ENCODE data around the gene GPR37L1. TPM values are rescaled to one million over a fixed set of nuclear protein-coding genes. Genes with fewer than 3 reads are reported as not detected.

The GPR37L1 gene
- polyA plus RNA-seq, 1 donor from 2014 or later, result not detected

DNA sequence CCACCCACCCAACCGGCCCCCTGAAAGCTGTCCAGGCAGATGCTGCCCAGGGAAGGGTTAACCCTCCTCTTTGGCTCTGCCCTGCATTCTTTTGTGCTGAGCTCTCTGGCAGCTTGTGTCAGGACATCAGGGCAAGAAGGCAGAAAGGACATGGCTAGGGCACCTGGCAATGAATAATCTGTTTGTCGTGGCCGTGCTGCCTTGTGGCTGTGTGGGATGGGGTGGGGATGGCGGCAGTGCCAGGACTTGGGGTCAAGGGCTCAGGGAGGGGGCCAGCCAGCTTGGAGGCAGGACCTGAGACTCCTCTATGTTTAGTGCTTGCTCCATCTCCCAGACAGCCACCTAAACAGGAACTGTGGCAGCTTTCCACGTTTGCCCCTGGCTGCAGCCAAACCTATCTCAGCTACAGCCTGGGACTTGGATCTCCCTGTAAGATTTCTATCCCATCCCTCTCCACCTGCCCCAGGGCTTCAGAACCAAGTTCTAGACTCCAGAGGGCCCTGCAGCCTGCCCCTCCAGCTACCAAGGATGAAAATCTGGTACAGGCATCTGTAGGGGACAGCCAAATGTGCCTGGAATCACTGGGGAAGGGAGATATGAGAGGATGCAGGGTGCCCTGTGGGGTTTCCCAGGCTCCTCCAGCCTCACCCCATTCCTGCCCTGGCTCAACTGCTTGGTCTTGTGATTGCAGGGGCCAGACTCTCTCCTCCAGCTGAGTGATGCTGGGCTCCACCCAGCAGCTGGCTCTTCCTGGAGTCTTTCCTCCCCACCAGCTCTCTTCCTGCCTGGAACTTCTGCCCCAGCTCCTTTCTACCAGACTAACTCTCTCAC lies 9.6 kb upstream of the GPR37L1 start:
- Histone ChIP-seq H3K4me3 (ENCODE audit: low read length) (no peak overlapping the region), H3K9me3 (ENCODE audit: low read length) (no peaks in the 10 kb centered on the region), H2AFZ (ENCODE audit: low read depth, low read length) (no peak overlapping the region), H3K9me2 (ENCODE audit: insufficient read depth, low read length) (no peaks in the 10 kb centered on the region), H3K27me3 (ENCODE audit: insufficient read depth, low read depth, low read length) (no peaks in the 10 kb centered on the region), H3K4me2 (ENCODE audit: low read length) (no peak overlapping the region), H3K79me2 (replicated peaks; ENCODE audit: insufficient read depth, low read length) (no peaks in the 10 kb centered on the region), H4K20me1 (ENCODE audit: insufficient read depth) (no peaks in the 10 kb centered on the region), H3K36me3 (ENCODE audit: insufficient read depth, low read length) (no peaks in the 10 kb centered on the region), H3K27ac (ENCODE audit: low read length) (no peak overlapping the region), H3K9ac (ENCODE audit: low read length) (no peak overlapping the region), H3F3A (ENCODE audit: insufficient read depth, low read length, poor library complexity, severe bottlenecking) (no peaks in the 10 kb centered on the region)
- TF ChIP-seq EP300 (conservative IDR thresholded peaks at IDR 0.05; ENCODE audit: poor library complexity, severe bottlenecking) (no peak), SMC3 (conservative IDR thresholded peaks at IDR 0.05; ENCODE audit: poor library complexity) (no peak), RAD21 (conservative IDR thresholded peaks at IDR 0.05) (no peak), POLR2AphosphoS5 (IDR thresholded peaks at IDR 0.05) (no peak), MXI1 (conservative IDR thresholded peaks at IDR 0.05; ENCODE audit: poor library complexity, severe bottlenecking) (no peak), TAF1 (IDR thresholded peaks at IDR 0.05; ENCODE audit: low read depth) (no peak), EZH2 (IDR thresholded peaks at IDR 0.05; ENCODE audit: borderline replicate concordance, insufficient read depth, low read length, poor library complexity, severe bottlenecking) (no peak)
- TF ChIP-seq, protein P1, sequence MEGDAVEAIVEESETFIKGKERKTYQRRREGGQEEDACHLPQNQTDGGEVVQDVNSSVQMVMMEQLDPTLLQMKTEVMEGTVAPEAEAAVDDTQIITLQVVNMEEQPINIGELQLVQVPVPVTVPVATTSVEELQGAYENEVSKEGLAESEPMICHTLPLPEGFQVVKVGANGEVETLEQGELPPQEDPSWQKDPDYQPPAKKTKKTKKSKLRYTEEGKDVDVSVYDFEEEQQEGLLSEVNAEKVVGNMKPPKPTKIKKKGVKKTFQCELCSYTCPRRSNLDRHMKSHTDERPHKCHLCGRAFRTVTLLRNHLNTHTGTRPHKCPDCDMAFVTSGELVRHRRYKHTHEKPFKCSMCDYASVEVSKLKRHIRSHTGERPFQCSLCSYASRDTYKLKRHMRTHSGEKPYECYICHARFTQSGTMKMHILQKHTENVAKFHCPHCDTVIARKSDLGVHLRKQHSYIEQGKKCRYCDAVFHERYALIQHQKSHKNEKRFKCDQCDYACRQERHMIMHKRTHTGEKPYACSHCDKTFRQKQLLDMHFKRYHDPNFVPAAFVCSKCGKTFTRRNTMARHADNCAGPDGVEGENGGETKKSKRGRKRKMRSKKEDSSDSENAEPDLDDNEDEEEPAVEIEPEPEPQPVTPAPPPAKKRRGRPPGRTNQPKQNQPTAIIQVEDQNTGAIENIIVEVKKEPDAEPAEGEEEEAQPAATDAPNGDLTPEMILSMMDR (IDR thresholded peaks at IDR 0.05; ENCODE audit: poor library complexity, severe bottlenecking), result no peak
- TF ChIP-seq, protein P2, sequence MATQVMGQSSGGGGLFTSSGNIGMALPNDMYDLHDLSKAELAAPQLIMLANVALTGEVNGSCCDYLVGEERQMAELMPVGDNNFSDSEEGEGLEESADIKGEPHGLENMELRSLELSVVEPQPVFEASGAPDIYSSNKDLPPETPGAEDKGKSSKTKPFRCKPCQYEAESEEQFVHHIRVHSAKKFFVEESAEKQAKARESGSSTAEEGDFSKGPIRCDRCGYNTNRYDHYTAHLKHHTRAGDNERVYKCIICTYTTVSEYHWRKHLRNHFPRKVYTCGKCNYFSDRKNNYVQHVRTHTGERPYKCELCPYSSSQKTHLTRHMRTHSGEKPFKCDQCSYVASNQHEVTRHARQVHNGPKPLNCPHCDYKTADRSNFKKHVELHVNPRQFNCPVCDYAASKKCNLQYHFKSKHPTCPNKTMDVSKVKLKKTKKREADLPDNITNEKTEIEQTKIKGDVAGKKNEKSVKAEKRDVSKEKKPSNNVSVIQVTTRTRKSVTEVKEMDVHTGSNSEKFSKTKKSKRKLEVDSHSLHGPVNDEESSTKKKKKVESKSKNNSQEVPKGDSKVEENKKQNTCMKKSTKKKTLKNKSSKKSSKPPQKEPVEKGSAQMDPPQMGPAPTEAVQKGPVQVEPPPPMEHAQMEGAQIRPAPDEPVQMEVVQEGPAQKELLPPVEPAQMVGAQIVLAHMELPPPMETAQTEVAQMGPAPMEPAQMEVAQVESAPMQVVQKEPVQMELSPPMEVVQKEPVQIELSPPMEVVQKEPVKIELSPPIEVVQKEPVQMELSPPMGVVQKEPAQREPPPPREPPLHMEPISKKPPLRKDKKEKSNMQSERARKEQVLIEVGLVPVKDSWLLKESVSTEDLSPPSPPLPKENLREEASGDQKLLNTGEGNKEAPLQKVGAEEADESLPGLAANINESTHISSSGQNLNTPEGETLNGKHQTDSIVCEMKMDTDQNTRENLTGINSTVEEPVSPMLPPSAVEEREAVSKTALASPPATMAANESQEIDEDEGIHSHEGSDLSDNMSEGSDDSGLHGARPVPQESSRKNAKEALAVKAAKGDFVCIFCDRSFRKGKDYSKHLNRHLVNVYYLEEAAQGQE (IDR thresholded peaks at IDR 0.05; ENCODE audit: borderline replicate concordance), result no peak

DNA sequence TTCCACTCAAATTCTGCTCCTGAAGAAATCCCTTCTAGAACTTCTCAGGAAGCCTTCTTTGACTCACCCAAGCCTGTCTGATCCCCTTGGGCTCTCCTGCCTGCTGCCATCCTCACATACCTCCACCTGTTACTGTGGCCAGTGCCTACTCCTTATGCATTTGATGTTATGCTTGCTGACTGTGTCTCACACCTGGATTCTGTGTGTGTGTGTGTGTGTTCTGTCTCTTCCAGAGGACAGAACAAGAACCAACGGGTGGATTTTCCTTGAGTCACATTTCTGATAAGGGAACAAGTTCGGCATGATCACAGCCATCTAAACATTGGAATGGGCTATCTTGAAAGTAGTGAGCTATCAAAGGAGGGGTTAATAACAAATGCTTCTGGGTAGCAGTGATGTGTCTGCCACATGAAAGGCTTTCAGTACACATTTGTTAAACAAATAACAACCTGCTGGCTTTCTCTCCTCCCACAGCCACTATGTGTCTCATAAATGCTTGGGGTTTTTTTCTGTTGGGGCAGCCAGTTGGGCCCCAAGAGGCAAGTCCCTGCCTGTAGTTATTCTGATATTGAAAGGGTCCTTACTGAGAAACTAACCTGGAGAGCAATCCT lies 8.9 kb upstream of the GPR37L1 start:
- Histone ChIP-seq H3K4me2 (ENCODE audit: low read length) (no peak overlapping the region), H4K20me1 (ENCODE audit: insufficient read depth) (no peaks in the 10 kb centered on the region), H3K27me3 (ENCODE audit: insufficient read depth, low read depth, low read length) (no peaks in the 10 kb centered on the region), H3K27ac (ENCODE audit: low read length) (no peak overlapping the region), H3K9me3 (ENCODE audit: low read length) (no peaks in the 10 kb centered on the region), H3K9me2 (ENCODE audit: insufficient read depth, low read length) (no peaks in the 10 kb centered on the region), H3K9ac (ENCODE audit: low read length) (no peak overlapping the region), H3F3A (ENCODE audit: insufficient read depth, low read length, poor library complexity, severe bottlenecking) (no peaks in the 10 kb centered on the region), H3K36me3 (ENCODE audit: insufficient read depth, low read length) (no peaks in the 10 kb centered on the region), H3K79me2 (replicated peaks; ENCODE audit: insufficient read depth, low read length) (no peaks in the 10 kb centered on the region), H2AFZ (ENCODE audit: low read depth, low read length) (no peak overlapping the region), H3K4me3 (ENCODE audit: low read length) (no peak overlapping the region)
- TF ChIP-seq MXI1 (conservative IDR thresholded peaks at IDR 0.05; ENCODE audit: poor library complexity, severe bottlenecking), result no peak
- TF ChIP-seq SMC3 (conservative IDR thresholded peaks at IDR 0.05; ENCODE audit: poor library complexity), result no peak
- TF ChIP-seq, protein P2 (IDR thresholded peaks at IDR 0.05; ENCODE audit: borderline replicate concordance), result no peak
- no peak for TF ChIP-seq POLR2AphosphoS5 (IDR thresholded peaks at IDR 0.05)
- TF ChIP-seq, protein P1 (IDR thresholded peaks at IDR 0.05; ENCODE audit: poor library complexity, severe bottlenecking), result no peak
- no peak for TF ChIP-seq TAF1 (IDR thresholded peaks at IDR 0.05; ENCODE audit: low read depth)
- no peak for TF ChIP-seq RAD21 (conservative IDR thresholded peaks at IDR 0.05)
- TF ChIP-seq EZH2 (IDR thresholded peaks at IDR 0.05; ENCODE audit: borderline replicate concordance, insufficient read depth, low read length, poor library complexity, severe bottlenecking), result no peak
